GM23338 (cell line): ENCODE results near the gene VSX1. TPM values are rescaled to one million over a fixed set of nuclear protein-coding genes. Genes with fewer than 3 reads are reported as not detected.

Experiments
- ATAC-seq: fragments of 200-7000 bp; cut with Tn5 transposase; 3 replicates; pipeline ENCODE4 v1.9.1; 2020
- DNase-seq: peaks from one replicate; pipeline ENCODE4 v3.0.0-alpha.2; 2015; ENCODE audit warnings: low spot score
- H2AFZ ChIP-seq: fragments of 200-600 bp; sonication (generic); 2 replicates; pipeline ENCODE4 v1.8.0; 2016; ENCODE audit warnings: antibody characterized with exemption, mild to moderate bottlenecking, moderate library complexity
- H3F3A ChIP-seq: fragments of 200-600 bp; sonication (generic); replicated peaks from 2 replicates; pipeline ENCODE4 v1.8.0; 2017; ENCODE audit warnings: antibody characterized with exemption, mixed run types, low read depth
- H3K27ac ChIP-seq: fragments of 200-600 bp; sonication (generic); 2 replicates; pipeline ENCODE4 v1.6.1; 2016; ENCODE audit warnings: low read depth
- H3K27me3 ChIP-seq: fragments of 200-600 bp; sonication (generic); 2 replicates; pipeline ENCODE4 v1.8.0; 2016; ENCODE audit warnings: mild to moderate bottlenecking, mixed run types, moderate library complexity; ENCODE audit not compliant: insufficient read depth
- H3K36me3 ChIP-seq: fragments of 200-600 bp; sonication (generic); 2 replicates; pipeline ENCODE4 v1.8.0; 2016; ENCODE audit warnings: mild to moderate bottlenecking; ENCODE audit not compliant: insufficient read depth
- H3K4me1 ChIP-seq: fragments of 200-600 bp; sonication (generic); 2 replicates; pipeline ENCODE4 v1.8.0; 2016; ENCODE audit warnings: mild to moderate bottlenecking, moderate library complexity; ENCODE audit not compliant: insufficient read depth
- H3K4me2 ChIP-seq: fragments of 200-600 bp; sonication (generic); 2 replicates; pipeline ENCODE4 v1.7.1; 2017; ENCODE audit warnings: mixed run types
- H3K4me3 ChIP-seq: fragments of 200-600 bp; sonication (generic); 2 replicates; pipeline ENCODE4 v1.6.1; 2016; ENCODE audit warnings: mixed run types
- H3K79me2 ChIP-seq: fragments of 200-600 bp; sonication (generic); replicated peaks from 2 replicates; pipeline ENCODE4 v1.8.0; 2017; ENCODE audit warnings: mild to moderate bottlenecking; ENCODE audit not compliant: insufficient read depth
- H3K9me2 ChIP-seq: fragments of 200-600 bp; sonication (generic); 2 replicates; pipeline ENCODE4 v1.8.0; 2017; ENCODE audit not compliant: insufficient read depth
- H4K20me1 ChIP-seq: fragments of 200-600 bp; sonication (generic); replicated peaks from 2 replicates; pipeline ENCODE4 v1.8.0; 2017; ENCODE audit warnings: mild to moderate bottlenecking; ENCODE audit not compliant: insufficient read depth
- H3K27ac Mint-ChIP-seq: 2 replicates; pipeline ENCODE4 v1.8.0; 2020; ENCODE audit warnings: inconsistent platforms, mild to moderate bottlenecking, moderate library complexity, mixed read lengths
- H3K27me3 Mint-ChIP-seq: 3 replicates; pipeline ENCODE4 v1.8.0; 2022; ENCODE audit warnings: low read depth, mild to moderate bottlenecking, moderate library complexity, mixed read lengths, inconsistent platforms; ENCODE audit not compliant: insufficient read depth, poor library complexity
- H3K36me3 Mint-ChIP-seq: 3 replicates; pipeline ENCODE4 v1.8.0; 2021; ENCODE audit warnings: low read depth, mild to moderate bottlenecking, inconsistent platforms, moderate library complexity, mixed read lengths
- H3K4me1 Mint-ChIP-seq: 3 replicates; pipeline ENCODE4 v1.8.0; 2020; ENCODE audit warnings: mild to moderate bottlenecking, inconsistent platforms, mixed read lengths
- H3K4me3 Mint-ChIP-seq: 3 replicates; pipeline ENCODE4 v1.8.0; 2021; ENCODE audit warnings: moderate library complexity, mild to moderate bottlenecking, inconsistent platforms, mixed read lengths
- H3K9me3 Mint-ChIP-seq: 3 replicates; pipeline ENCODE4 v1.8.0; 2020; ENCODE audit warnings: moderate library complexity, mild to moderate bottlenecking, inconsistent platforms, mixed read lengths
- CREB1 ChIP-seq: fragments of 250-450 bp; sonication (Bioruptor Pico); IDR thresholded peaks from 2 replicates; pipeline ENCODE4 v1.5.0; 2020; ENCODE audit warnings: low read depth, mild to moderate bottlenecking, moderate library complexity
- CTCF ChIP-seq, 2 experiments: fragments of 200-600 bp in 1 of 2; sonication (generic) in 1 of 2; conservative IDR thresholded peaks; 2 replicates each; pipeline versions ENCODE4 v1.5.1 to v1.6.1; 2016 to 2017; ENCODE audit warnings: antibody characterized with exemption in 2 of 2, low read depth in 2 of 2, mild to moderate bottlenecking in 2 of 2, moderate library complexity in 1 of 2
- EZH2 ChIP-seq: fragments of 200-600 bp; sonication (generic); IDR thresholded peaks from one replicate; pipeline ENCODE4 v1.8.0; 2017; ENCODE audit warnings: antibody characterized with exemption, mild to moderate bottlenecking, low read depth; ENCODE audit not compliant: unreplicated experiment
- EZH2phosphoT487 ChIP-seq: fragments of 200-600 bp; sonication (generic); IDR thresholded peaks from one replicate; pipeline ENCODE4 v1.8.1; 2018; ENCODE audit warnings: antibody characterized with exemption; ENCODE audit not compliant: unreplicated experiment
- JUNB ChIP-seq: IDR thresholded peaks from one replicate; pipeline ENCODE4 v1.6.1; 2016; ENCODE audit warnings: antibody characterized with exemption; ENCODE audit not compliant: unreplicated experiment
- NANOG ChIP-seq: IDR thresholded peaks from 2 replicates; pipeline ENCODE4 v1.6.1; 2016; ENCODE audit warnings: antibody characterized with exemption, borderline replicate concordance
- POLR2AphosphoS5 ChIP-seq: IDR thresholded peaks from 2 replicates; pipeline ENCODE4 v1.6.1; 2016; ENCODE audit warnings: antibody characterized with exemption, low read depth
- REST ChIP-seq: IDR thresholded peaks from one replicate; pipeline ENCODE4 v1.6.1; 2018; ENCODE audit warnings: antibody characterized with exemption; ENCODE audit not compliant: unreplicated experiment
- STAT1 ChIP-seq: IDR thresholded peaks from one replicate; pipeline ENCODE4 v1.6.1; 2016; ENCODE audit warnings: antibody characterized with exemption; ENCODE audit not compliant: unreplicated experiment
- ZNF114 ChIP-seq: fragments of 250-450 bp; sonication (Bioruptor Pico); IDR thresholded peaks from 2 replicates; pipeline ENCODE4 v1.5.0; 2020; ENCODE audit warnings: mild to moderate bottlenecking, moderate library complexity
- ZNF331 ChIP-seq: fragments of 250-450 bp; sonication (Bioruptor Pico); IDR thresholded peaks from 2 replicates; pipeline ENCODE4 v1.5.0; 2020; ENCODE audit warnings: low read depth, mild to moderate bottlenecking, moderate library complexity
- ZNF462 ChIP-seq: fragments of 250-450 bp; sonication (Bioruptor Pico); IDR thresholded peaks from 2 replicates; pipeline ENCODE4 v1.5.0; 2020; ENCODE audit warnings: mild to moderate bottlenecking, moderate library complexity
- polyA plus RNA-seq: library from polyadenylated mRNA; unstranded; fragments of >200 nt; fragmentation: Nextera tagmentation; extraction: Ambion mirVana; gene quantifications from 2 replicates; pipeline ENCODE4 v1.2.1, GENCODE V29; 2016
- total RNA-seq: library from RNA; depleted of rRNA; stranded (reverse); fragments of >200 nt; shearing (Covaris generic); gene quantifications from 2 replicates; pipeline ENCODE4 v1.2.3, GENCODE V29; 2014
- TF ChIP-seq, protein P1 (sequence below): IDR thresholded peaks from 2 replicates; pipeline ENCODE4 v1.6.1; 2016; ENCODE audit warnings: antibody characterized with exemption

The VSX1 gene
- total and polyA plus RNA-seq, 2 experiments from 2014 or later: 0.73 TPM; not detected in 1

DNA sequence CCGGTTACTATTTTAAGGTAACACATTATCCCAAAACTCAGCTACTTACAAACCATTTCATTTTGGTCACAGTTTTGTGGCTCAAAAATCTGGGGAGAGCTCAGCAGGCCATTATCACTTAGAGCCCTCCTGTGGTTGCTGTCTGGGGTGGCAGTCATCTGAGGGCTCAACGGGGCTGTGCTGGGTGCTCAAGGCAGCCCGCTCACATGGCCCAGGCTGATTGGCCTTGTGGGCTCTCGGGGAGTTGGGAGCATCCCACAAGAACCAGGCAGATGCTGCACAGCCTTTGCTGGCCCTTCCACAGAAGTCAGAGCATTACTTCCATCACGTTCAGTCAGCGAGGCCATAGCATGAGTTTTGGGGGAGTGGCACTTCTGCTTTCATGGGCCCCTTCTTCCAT lies 6.3 kb upstream of the VSX1 start:
- no peaks in the 10 kb centered on the region for H3K79me2 ChIP-seq
- peaks cover 49% of the 10 kb centered on the region for H3K27me3 ChIP-seq
- no peaks in the 10 kb centered on the region; the same call in 1 of the 2 replicates for H4K20me1 ChIP-seq
- Mint-ChIP-seq H3K27me3 (peaks cover 53% of the 10 kb centered on the region), H3K4me3 (no peak overlapping the region), H3K36me3 (no peaks in the 10 kb centered on the region), H3K9me3 (no peaks in the 10 kb centered on the region; the same call in 2 of the 3 replicates), H3K4me1 (peaks cover 27% of the 10 kb centered on the region), H3K27ac (no peak overlapping the region)
- peaks cover 10% of the 10 kb centered on the region for H3K4me1 ChIP-seq
- H3K9me2 ChIP-seq: no peaks in the 10 kb centered on the region
- H3K27ac ChIP-seq: no peak overlapping the region
- H2AFZ ChIP-seq: no peak overlapping the region
- H3K36me3 ChIP-seq: no peaks in the 10 kb centered on the region
- no peak for TF ChIP-seq REST
- no peak for TF ChIP-seq JUNB
- TF ChIP-seq, protein P1, sequence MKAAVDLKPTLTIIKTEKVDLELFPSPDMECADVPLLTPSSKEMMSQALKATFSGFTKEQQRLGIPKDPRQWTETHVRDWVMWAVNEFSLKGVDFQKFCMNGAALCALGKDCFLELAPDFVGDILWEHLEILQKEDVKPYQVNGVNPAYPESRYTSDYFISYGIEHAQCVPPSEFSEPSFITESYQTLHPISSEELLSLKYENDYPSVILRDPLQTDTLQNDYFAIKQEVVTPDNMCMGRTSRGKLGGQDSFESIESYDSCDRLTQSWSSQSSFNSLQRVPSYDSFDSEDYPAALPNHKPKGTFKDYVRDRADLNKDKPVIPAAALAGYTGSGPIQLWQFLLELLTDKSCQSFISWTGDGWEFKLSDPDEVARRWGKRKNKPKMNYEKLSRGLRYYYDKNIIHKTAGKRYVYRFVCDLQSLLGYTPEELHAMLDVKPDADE: no peak
- TF ChIP-seq CTCF (conservative IDR thresholded peaks at IDR 0.05; ENCODE audit: low read depth in 2 of 2): no peak
- no peak for TF ChIP-seq STAT1
- TF ChIP-seq EZH2phosphoT487: no peak
- no peak for TF ChIP-seq ZNF114
- no peak for TF ChIP-seq ZNF462 (CRISPR knock-in tag)
- TF ChIP-seq ZNF331: no peak
- TF ChIP-seq EZH2: no peak
- no peak for TF ChIP-seq POLR2AphosphoS5
- no peak for TF ChIP-seq CREB1 (CRISPR knock-in tag)
- TF ChIP-seq NANOG: no peak
- DNase-seq (no peak), ATAC-seq (no peak)
- H3F3A ChIP-seq: 0 out of 2 replicates have a peak, but pooled peaks cover 5% of the 10 kb centered on the region
- H3K4me3 ChIP-seq: no peak overlapping the region
- H3K4me2 ChIP-seq: no peak overlapping the region
